ENCODE data around the gene CCR8. TPM values are rescaled to one million over a fixed set of nuclear protein-coding genes. Genes with fewer than 3 reads are reported as not detected.

The CCR8 gene
- total RNA-seq, 1 experiment from 2014 or later, result not detected

DNA sequence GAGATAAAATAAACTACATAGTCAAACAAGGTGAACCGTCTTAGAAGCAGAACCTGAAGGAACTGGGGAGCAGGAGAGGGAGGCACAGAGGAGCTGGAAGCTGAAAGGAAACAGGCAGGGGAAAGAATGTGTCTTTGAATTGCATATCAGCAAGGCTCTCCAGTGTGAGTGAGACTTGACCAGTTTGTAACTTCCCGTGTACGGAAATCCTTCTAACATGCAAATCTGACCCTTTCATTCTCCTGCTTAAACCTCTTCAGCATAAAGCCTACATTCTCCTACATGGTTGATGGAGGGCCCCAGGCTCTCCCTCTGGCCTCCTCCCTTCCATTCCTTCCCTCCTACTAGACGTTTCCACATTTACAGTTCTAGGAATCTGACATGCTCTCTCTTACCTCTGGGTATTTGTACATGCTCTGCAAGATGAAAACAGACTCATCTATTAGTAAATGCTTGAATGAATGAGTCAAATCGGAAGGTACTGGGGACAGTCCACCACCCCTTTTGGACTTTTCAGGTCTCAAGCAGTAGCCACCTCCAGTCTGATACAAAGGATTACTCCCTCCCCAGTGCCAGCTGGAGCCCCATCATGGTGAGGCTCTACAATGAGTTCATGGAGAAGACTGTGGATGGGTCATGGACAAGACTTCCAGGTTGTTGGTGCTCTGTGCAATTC, 47.6 kb downstream of the CCR8 start:
- no peaks in the 10 kb centered on the region for H3K4me1 ChIP-seq (ENCODE audit: control insufficient read depth in 1 of 2, insufficient read depth in 2 of 2, low read length in 2 of 2)
- no peak overlapping the region for H2AFZ ChIP-seq (ENCODE audit: low read depth, low read length, poor library complexity, severe bottlenecking)
- TF ChIP-seq YY1 (IDR thresholded peaks at IDR 0.05; ENCODE audit: extremely low read depth, insufficient replicate concordance, low read depth, low read length) (no peak), ZNF274 (IDR thresholded peaks at IDR 0.05; ENCODE audit: low read depth, low read length) (no peak), ZFX (IDR thresholded peaks at IDR 0.05) (no peak), EZH2 (IDR thresholded peaks at IDR 0.05) (no peak), JUND (IDR thresholded peaks at IDR 0.05) (no peak), SP1 (IDR thresholded peaks at IDR 0.05; ENCODE audit: low read depth) (no peak), CBX3 (IDR thresholded peaks at IDR 0.05; ENCODE audit: low read depth) (no peak), POLR2AphosphoS5 (IDR thresholded peaks at IDR 0.05; ENCODE audit: low read depth, low read length) (no peak), EGR1 (IDR thresholded peaks at IDR 0.05; ENCODE audit: low read depth) (no peak), ELF1 (IDR thresholded peaks at IDR 0.05; ENCODE audit: borderline replicate concordance, low read depth) (no peak)
- TF ChIP-seq, protein P1, sequence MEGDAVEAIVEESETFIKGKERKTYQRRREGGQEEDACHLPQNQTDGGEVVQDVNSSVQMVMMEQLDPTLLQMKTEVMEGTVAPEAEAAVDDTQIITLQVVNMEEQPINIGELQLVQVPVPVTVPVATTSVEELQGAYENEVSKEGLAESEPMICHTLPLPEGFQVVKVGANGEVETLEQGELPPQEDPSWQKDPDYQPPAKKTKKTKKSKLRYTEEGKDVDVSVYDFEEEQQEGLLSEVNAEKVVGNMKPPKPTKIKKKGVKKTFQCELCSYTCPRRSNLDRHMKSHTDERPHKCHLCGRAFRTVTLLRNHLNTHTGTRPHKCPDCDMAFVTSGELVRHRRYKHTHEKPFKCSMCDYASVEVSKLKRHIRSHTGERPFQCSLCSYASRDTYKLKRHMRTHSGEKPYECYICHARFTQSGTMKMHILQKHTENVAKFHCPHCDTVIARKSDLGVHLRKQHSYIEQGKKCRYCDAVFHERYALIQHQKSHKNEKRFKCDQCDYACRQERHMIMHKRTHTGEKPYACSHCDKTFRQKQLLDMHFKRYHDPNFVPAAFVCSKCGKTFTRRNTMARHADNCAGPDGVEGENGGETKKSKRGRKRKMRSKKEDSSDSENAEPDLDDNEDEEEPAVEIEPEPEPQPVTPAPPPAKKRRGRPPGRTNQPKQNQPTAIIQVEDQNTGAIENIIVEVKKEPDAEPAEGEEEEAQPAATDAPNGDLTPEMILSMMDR (IDR thresholded peaks at IDR 0.05 in 2 of 3, conservative IDR thresholded peaks at IDR 0.05 in 1 of 3; ENCODE audit: borderline replicate concordance in 1 of 3, insufficient read depth in 1 of 3, low read depth in 2 of 3, low read length in 2 of 3), result no peak
- TF ChIP-seq, protein P2, sequence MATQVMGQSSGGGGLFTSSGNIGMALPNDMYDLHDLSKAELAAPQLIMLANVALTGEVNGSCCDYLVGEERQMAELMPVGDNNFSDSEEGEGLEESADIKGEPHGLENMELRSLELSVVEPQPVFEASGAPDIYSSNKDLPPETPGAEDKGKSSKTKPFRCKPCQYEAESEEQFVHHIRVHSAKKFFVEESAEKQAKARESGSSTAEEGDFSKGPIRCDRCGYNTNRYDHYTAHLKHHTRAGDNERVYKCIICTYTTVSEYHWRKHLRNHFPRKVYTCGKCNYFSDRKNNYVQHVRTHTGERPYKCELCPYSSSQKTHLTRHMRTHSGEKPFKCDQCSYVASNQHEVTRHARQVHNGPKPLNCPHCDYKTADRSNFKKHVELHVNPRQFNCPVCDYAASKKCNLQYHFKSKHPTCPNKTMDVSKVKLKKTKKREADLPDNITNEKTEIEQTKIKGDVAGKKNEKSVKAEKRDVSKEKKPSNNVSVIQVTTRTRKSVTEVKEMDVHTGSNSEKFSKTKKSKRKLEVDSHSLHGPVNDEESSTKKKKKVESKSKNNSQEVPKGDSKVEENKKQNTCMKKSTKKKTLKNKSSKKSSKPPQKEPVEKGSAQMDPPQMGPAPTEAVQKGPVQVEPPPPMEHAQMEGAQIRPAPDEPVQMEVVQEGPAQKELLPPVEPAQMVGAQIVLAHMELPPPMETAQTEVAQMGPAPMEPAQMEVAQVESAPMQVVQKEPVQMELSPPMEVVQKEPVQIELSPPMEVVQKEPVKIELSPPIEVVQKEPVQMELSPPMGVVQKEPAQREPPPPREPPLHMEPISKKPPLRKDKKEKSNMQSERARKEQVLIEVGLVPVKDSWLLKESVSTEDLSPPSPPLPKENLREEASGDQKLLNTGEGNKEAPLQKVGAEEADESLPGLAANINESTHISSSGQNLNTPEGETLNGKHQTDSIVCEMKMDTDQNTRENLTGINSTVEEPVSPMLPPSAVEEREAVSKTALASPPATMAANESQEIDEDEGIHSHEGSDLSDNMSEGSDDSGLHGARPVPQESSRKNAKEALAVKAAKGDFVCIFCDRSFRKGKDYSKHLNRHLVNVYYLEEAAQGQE (IDR thresholded peaks at IDR 0.05; ENCODE audit: low read depth), result no peak
- TF ChIP-seq, protein P3, sequence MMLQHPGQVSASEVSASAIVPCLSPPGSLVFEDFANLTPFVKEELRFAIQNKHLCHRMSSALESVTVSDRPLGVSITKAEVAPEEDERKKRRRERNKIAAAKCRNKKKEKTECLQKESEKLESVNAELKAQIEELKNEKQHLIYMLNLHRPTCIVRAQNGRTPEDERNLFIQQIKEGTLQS (IDR thresholded peaks at IDR 0.05), result no peak
- TF ChIP-seq, protein P4, sequence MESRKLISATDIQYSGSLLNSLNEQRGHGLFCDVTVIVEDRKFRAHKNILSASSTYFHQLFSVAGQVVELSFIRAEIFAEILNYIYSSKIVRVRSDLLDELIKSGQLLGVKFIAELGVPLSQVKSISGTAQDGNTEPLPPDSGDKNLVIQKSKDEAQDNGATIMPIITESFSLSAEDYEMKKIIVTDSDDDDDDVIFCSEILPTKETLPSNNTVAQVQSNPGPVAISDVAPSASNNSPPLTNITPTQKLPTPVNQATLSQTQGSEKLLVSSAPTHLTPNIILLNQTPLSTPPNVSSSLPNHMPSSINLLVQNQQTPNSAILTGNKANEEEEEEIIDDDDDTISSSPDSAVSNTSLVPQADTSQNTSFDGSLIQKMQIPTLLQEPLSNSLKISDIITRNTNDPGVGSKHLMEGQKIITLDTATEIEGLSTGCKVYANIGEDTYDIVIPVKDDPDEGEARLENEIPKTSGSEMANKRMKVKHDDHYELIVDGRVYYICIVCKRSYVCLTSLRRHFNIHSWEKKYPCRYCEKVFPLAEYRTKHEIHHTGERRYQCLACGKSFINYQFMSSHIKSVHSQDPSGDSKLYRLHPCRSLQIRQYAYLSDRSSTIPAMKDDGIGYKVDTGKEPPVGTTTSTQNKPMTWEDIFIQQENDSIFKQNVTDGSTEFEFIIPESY (IDR thresholded peaks at IDR 0.05; ENCODE audit: extremely low read depth, insufficient replicate concordance, low read length), result no peak
- TF ChIP-seq, protein P5, sequence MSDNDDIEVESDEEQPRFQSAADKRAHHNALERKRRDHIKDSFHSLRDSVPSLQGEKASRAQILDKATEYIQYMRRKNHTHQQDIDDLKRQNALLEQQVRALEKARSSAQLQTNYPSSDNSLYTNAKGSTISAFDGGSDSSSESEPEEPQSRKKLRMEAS (IDR thresholded peaks at IDR 0.05), result no peak
- BruUV-seq (replicated peaks), result no TSS peak
- H3K9me2 ChIP-seq (ENCODE audit: insufficient read depth), result no peaks in the 10 kb centered on the region
- no peak overlapping the region for H3K27ac ChIP-seq (ENCODE audit: low read depth, low read length)
- peaks cover 25% of the 10 kb centered on the region; the same call in 1 of the 2 replicates for H3K27me3 ChIP-seq (ENCODE audit: insufficient read depth, low read length)
- intact Hi-C loops (cut with micrococcal nuclease), result no loop called here
- H3K4me3 ChIP-seq (replicated peaks in 1 of 2; ENCODE audit: low read depth in 1 of 2, low read length in 2 of 2), result no peak overlapping the region
- H3K9ac ChIP-seq (ENCODE audit: low read length), result no peak overlapping the region
- H3K79me2 ChIP-seq (ENCODE audit: insufficient read depth, low read length), result no peaks in the 10 kb centered on the region
- ChIA-PET RAD21 (ENCODE audit: low non-redundant PET in 1 of 2, low total read pairs in 2 of 2, uncharacterized antibody in 2 of 2, unreplicated experiment in 2 of 2) (interaction anchor here in 1 of 2 experiments (0.8 kb wide), 1 partner anchor 85 kb away, joined by 3 read pairs; no protein-coding TSS in a partner anchor), POLR2A (no interaction called here), CTCF (no interaction called here)
- ATAC-seq, result no peak
- no peaks in the 10 kb centered on the region for H4K20me1 ChIP-seq (ENCODE audit: insufficient read depth)
- no peaks in the 10 kb centered on the region for H3K36me3 ChIP-seq (ENCODE audit: control insufficient read depth in 1 of 2, insufficient read depth in 2 of 2, low read length in 2 of 2)
- no peaks in the 10 kb centered on the region for H3K9me3 ChIP-seq (ENCODE audit: control insufficient read depth in 1 of 2, insufficient read depth in 1 of 2, low read depth in 1 of 2, low read length in 2 of 2)
- H3K4me2 ChIP-seq (ENCODE audit: low read length), result no peak overlapping the region
- no peak for DNase-seq (ENCODE audit: low read depth, low spot score)
